ENCODE results near the gene CHD1.

Gene CHD1

DNA sequence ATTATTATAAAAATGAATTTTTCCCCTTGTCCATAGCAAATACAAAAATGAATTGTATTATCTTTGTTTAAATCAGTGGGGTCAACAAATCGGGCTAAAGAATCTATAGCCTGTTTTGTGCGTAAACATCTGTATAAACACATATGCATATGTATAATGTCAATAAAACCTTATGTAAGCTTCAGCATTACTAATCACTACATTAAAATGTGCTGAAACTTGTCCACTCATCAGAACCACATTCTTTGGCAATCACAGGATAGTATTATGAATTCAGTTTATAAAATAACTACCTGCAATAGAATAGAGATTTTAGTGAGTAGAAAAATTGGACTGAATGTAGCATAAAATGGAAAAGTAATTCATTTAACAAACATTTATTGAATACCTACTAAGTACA is 124.7 kb downstream of the CHD1 start:
- DNase-seq: no peak

Measured in activated CD4-positive, CD25-positive, alpha-beta regulatory T cell (primary cell).